Sigmoid colon (tissue), 4 donors: ENCODE results near the gene NUP42.

Experiments
- POLR2AphosphoS5 ChIP-seq, 4 donors: sonication (generic); formaldehyde crosslinking; IDR thresholded peaks; one replicate each; pipeline ENCODE4 v1.6.1; 2017; ENCODE audit warnings: antibody characterized with exemption in 4 of 4
- TF ChIP-seq, protein P1 (sequence below), 4 experiments: fragments of 450-650 bp in 3 of 4; fragments of 200-600 bp in 1 of 4; IDR thresholded peaks; one replicate each; pipeline ENCODE4 v1.5.1; 2016 to 2019; ENCODE audit warnings: antibody characterized with exemption in 4 of 4, mild to moderate bottlenecking in 3 of 4, moderate library complexity in 2 of 4

DNA sequence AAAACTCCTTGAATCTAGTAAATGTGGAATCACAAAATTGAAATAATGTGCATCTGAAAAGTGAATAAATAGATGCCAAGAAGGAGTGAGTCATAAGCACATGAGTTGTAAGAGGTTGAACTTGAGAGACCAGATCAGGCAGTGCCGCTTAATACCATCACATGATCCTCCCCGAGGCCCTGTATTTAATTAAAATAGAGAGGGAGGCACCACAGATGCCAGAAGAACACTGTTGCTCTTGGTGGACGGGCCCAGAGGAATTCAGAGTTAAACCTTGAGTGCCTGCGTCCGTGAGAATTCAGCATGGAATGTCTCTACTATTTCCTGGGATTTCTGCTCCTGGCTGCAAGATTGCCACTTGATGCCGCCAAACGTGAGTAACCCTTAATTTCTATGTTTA is 64.7 kb downstream of the NUP42 start, which contains the start of gene GPNMB:
- TF ChIP-seq, protein P1, sequence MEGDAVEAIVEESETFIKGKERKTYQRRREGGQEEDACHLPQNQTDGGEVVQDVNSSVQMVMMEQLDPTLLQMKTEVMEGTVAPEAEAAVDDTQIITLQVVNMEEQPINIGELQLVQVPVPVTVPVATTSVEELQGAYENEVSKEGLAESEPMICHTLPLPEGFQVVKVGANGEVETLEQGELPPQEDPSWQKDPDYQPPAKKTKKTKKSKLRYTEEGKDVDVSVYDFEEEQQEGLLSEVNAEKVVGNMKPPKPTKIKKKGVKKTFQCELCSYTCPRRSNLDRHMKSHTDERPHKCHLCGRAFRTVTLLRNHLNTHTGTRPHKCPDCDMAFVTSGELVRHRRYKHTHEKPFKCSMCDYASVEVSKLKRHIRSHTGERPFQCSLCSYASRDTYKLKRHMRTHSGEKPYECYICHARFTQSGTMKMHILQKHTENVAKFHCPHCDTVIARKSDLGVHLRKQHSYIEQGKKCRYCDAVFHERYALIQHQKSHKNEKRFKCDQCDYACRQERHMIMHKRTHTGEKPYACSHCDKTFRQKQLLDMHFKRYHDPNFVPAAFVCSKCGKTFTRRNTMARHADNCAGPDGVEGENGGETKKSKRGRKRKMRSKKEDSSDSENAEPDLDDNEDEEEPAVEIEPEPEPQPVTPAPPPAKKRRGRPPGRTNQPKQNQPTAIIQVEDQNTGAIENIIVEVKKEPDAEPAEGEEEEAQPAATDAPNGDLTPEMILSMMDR (IDR thresholded peaks at IDR 0.05): no peak
- TF ChIP-seq POLR2AphosphoS5 (IDR thresholded peaks at IDR 0.05): peak; percentile 19 to 74 (median 53)
